DND-41 (cell line): ENCODE results near the gene TEX44.

Source experiments
- ATAC-seq: fragments of 200-7000 bp; cut with Tn5 transposase; 3 replicates; pipeline ENCODE4 v1.9.1; 2021; ENCODE audit warnings: low read depth; ENCODE audit not compliant: insufficient read depth
- DNase-seq: peaks from one replicate; pipeline ENCODE4 v3.0.0-alpha.2; 2020
- H2AFZ ChIP-seq: 2 replicates; pipeline ENCODE4 v1.6.0; 2012; ENCODE audit warnings: low read depth, low read length
- H3K27ac ChIP-seq: 2 replicates; pipeline ENCODE4 v1.5.1; 2012; ENCODE audit warnings: low read length, inconsistent platforms
- H3K27me3 ChIP-seq: fragments of 200-600 bp; sonication (generic); 2 replicates; pipeline ENCODE4 v1.6.0; 2012; ENCODE audit warnings: low read length, mild to moderate bottlenecking, inconsistent platforms; ENCODE audit not compliant: insufficient read depth, poor library complexity
- H3K36me3 ChIP-seq: 2 replicates; pipeline ENCODE4 v1.5.1; 2012; ENCODE audit warnings: low read length, inconsistent platforms; ENCODE audit not compliant: insufficient read depth
- H3K4me1 ChIP-seq: 2 replicates; pipeline ENCODE4 v1.5.1; 2012; ENCODE audit warnings: mild to moderate bottlenecking, low read length; ENCODE audit not compliant: insufficient read depth
- H3K4me2 ChIP-seq: 2 replicates; pipeline ENCODE4 v1.6.0; 2012; ENCODE audit warnings: mild to moderate bottlenecking, moderate library complexity, low read length, inconsistent platforms; ENCODE audit not compliant: insufficient read depth
- H3K4me3 ChIP-seq, 2 experiments: fragments of 200-600 bp in 1 of 2; shearing (Covaris generic) in 1 of 2; 2 replicates each; pipeline ENCODE4 v1.5.1; 2012 to 2016; ENCODE audit warnings: inconsistent platforms in 2 of 2, low read length in 2 of 2, mild to moderate bottlenecking in 2 of 2, low read depth in 1 of 2, moderate library complexity in 1 of 2
- H3K79me2 ChIP-seq: 2 replicates; pipeline ENCODE4 v1.6.0; 2012; ENCODE audit warnings: low read length, inconsistent platforms; ENCODE audit not compliant: insufficient read depth
- H3K9ac ChIP-seq: 2 replicates; pipeline ENCODE4 v1.6.0; 2012; ENCODE audit warnings: low read depth, mild to moderate bottlenecking, inconsistent platforms, low read length, moderate library complexity
- H3K9me3 ChIP-seq: 2 replicates; pipeline ENCODE4 v1.5.1; 2012; ENCODE audit warnings: low read length, moderate library complexity, mild to moderate bottlenecking, inconsistent platforms; ENCODE audit not compliant: insufficient read depth, severe bottlenecking
- H4K20me1 ChIP-seq: 2 replicates; pipeline ENCODE4 v1.6.0; 2012; ENCODE audit warnings: low read length; ENCODE audit not compliant: insufficient read depth
- CTCF ChIP-seq: IDR thresholded peaks from 2 replicates; pipeline ENCODE4 v1.5.1; 2012; ENCODE audit warnings: borderline replicate concordance, low read length, moderate library complexity, mild to moderate bottlenecking; ENCODE audit not compliant: poor library complexity, severe bottlenecking; ENCODE audit errors: extremely low read depth
- EZH2 ChIP-seq: IDR thresholded peaks from 3 replicates; pipeline ENCODE4 v1.6.1; 2012; ENCODE audit warnings: borderline replicate concordance, low read depth, mild to moderate bottlenecking, moderate library complexity, low read length, inconsistent platforms; ENCODE audit not compliant: severe bottlenecking

TEX44 gene

GRCh38 chr2:231611273-231612108 lies 18.8 kb downstream of the TEX44 start:
- ATAC-seq = no peak
- Histone ChIP-seq H3K4me3 (no peak overlapping the region), H3K79me2 (peaks cover 16% of the 10 kb centered on the region), H3K9me3 (no peaks in the 10 kb centered on the region), H2AFZ (no peak overlapping the region), H3K4me2 (no peak overlapping the region), H3K27ac (no peak overlapping the region; the same call in 1 of the 2 replicates), H3K9ac (peak overlapping the region; percentile 97; the same call in 1 of the 2 replicates), H3K4me1 (peaks cover 39% of the 10 kb centered on the region), H3K36me3 (no peaks in the 10 kb centered on the region; the same call in 1 of the 2 replicates), H3K27me3 (no peaks in the 10 kb centered on the region), H4K20me1 (no peaks in the 10 kb centered on the region)
- DNase-seq = peak; percentile 28
- TF ChIP-seq CTCF (peak; percentile 46), EZH2 (no peak)

GRCh38 chr2:231612109-231612455 lies 19.4 kb downstream of the TEX44 start:
- no peaks in the 10 kb centered on the region; the same call in 1 of the 2 replicates for H3K36me3 ChIP-seq
- H2AFZ ChIP-seq = peak overlapping the region; percentile 50; the same call in 1 of the 2 replicates
- TF ChIP-seq CTCF (no peak), EZH2 (no peak)
- H4K20me1 ChIP-seq = no peaks in the 10 kb centered on the region
- H3K9me3 ChIP-seq = no peaks in the 10 kb centered on the region
- peak overlapping the region in 1 of 2 experiments; percentile 9; a peak in 1 of 4 replicates for H3K4me3 ChIP-seq
- H3K4me2 ChIP-seq = peak overlapping the region; percentile 78; the same call in 1 of the 2 replicates
- H3K27me3 ChIP-seq = no peaks in the 10 kb centered on the region
- H3K4me1 ChIP-seq = peaks cover 45% of the 10 kb centered on the region
- peak overlapping the region; percentile 71 for H3K27ac ChIP-seq
- peaks cover 16% of the 10 kb centered on the region for H3K79me2 ChIP-seq
- DNase-seq = no peak
- peak overlapping the region; percentile 97; the same call in 1 of the 2 replicates for H3K9ac ChIP-seq
- no peak for ATAC-seq

- peak; percentile 46 for ATAC-seq
- peak; percentile 95 for TF ChIP-seq CTCF
- TF ChIP-seq EZH2 = no peak
- Histone ChIP-seq H3K27ac (peak overlapping the region; percentile 98), H3K4me2 (peak overlapping the region; percentile 78), H3K9ac (peak overlapping the region; percentile 97), H3K36me3 (no peaks in the 10 kb centered on the region; the same call in 1 of the 2 replicates), H2AFZ (peak overlapping the region; percentile 50), H3K4me1 (peaks cover 51% of the 10 kb centered on the region), H3K27me3 (no peaks in the 10 kb centered on the region), H3K4me3 (peak overlapping the region in 1 of 2 experiments; percentile 67; a peak in 3 of 4 replicates), H3K79me2 (peaks cover 16% of the 10 kb centered on the region), H4K20me1 (no peaks in the 10 kb centered on the region), H3K9me3 (no peaks in the 10 kb centered on the region)
- DNase-seq = peak; percentile 91
These were observed 20.0 kb downstream of the TEX44 start for GRCh38 chr2:231612456-231613330.
